ENCODE measurements around the gene TSC22D2. TPM values are rescaled to one million over a fixed set of nuclear protein-coding genes. Genes with fewer than 3 reads are reported as not detected.
A peak's percentile ranks its signal among the peaks of the same experiment; 100 is the strongest.

TSC22D2 gene
- total RNA-seq, 4 donors from 2014 or later: 8.5 to 20.0 (median 15.2) TPM

GRCh38 chr3:150407808-150408220 lies 284 bp upstream of the TSC22D2 start:
- H3K36me3 ChIP-seq: no peaks in the 10 kb centered on the region
- WGBS, 2 donors: 0% methylated on average over 13 of the region's 13 CpGs
- no peaks in the 10 kb centered on the region for H3K9me3 ChIP-seq
- peak overlapping the region; percentile 99 to 100 (median 100) for H3K27ac ChIP-seq
- TF ChIP-seq CTCF (IDR thresholded peaks at IDR 0.05): no peak
- no peak for TF ChIP-seq POLR2A (IDR thresholded peaks at IDR 0.05)
- peak overlapping the region; percentile 68 to 97 (median 90) for H3K4me3 ChIP-seq
- peaks cover 0 to 31% (median 0%) of the 10 kb centered on the region in 3 donors for H3K4me1 ChIP-seq
- no peak for DNase-seq
- intact Hi-C loops (cut with DNase I): loop anchor here (10.0 kb wide), 1 partner anchor 137 kb away; the partner anchor contains the start of genes EIF2A and SERP1
- H3K27me3 ChIP-seq: no peaks in the 10 kb centered on the region

GRCh38 chr3:150409125-150409511 lies 1.0 kb downstream of the TSC22D2 start:
- H3K9me3 ChIP-seq: no peaks in the 10 kb centered on the region
- no peak for TF ChIP-seq POLR2A (IDR thresholded peaks at IDR 0.05)
- TF ChIP-seq CTCF (IDR thresholded peaks at IDR 0.05): no peak
- 0% methylated on average over 23 of the region's 30 CpGs; no CpG with 5 or more reads in 1 of the 2 donors for WGBS, 2 donors
- no peaks in the 10 kb centered on the region for H3K36me3 ChIP-seq
- intact Hi-C loops (cut with DNase I): loop anchor here (10.0 kb wide), 1 partner anchor 136 kb away; the partner anchor contains the start of genes EIF2A and SERP1
- no peaks in the 10 kb centered on the region for H3K27me3 ChIP-seq
- H3K4me3 ChIP-seq: peak overlapping the region; percentile 68 to 97 (median 90)
- H3K27ac ChIP-seq: peak overlapping the region; percentile 99 to 100 (median 100)
- DNase-seq: peak; percentile 35
- peaks cover 0 to 44% (median 0%) of the 10 kb centered on the region in 3 donors for H3K4me1 ChIP-seq

- H3K27me3 ChIP-seq: no peaks in the 10 kb centered on the region
- intact Hi-C loops (cut with DNase I): loop anchor here (10.0 kb wide), 2 partner anchors 85 to 135 kb away; partner anchors contain the start of genes EIF2A and SERP1
- no peaks in the 10 kb centered on the region for H3K9me3 ChIP-seq
- TF ChIP-seq CTCF (IDR thresholded peaks at IDR 0.05): peak; percentile 40 to 70 (median 53)
- peak in 2 of 4 donors; percentile 39 to 44 for TF ChIP-seq POLR2A (IDR thresholded peaks at IDR 0.05)
- WGBS, 2 donors: 0% methylated on average over 9 of the region's 72 CpGs; no CpG with 5 or more reads in 1 of the 2 donors
- H3K27ac ChIP-seq: peak overlapping the region; percentile 99 to 100 (median 100)
- H3K4me3 ChIP-seq: peak overlapping the region; percentile 68 to 97 (median 90)
- peak; percentile 21 for DNase-seq
- peaks cover 0 to 50% (median 0%) of the 10 kb centered on the region in 3 donors for H3K4me1 ChIP-seq
- H3K36me3 ChIP-seq: no peaks in the 10 kb centered on the region
Observed at GRCh38 chr3:150409512-150410310, 1.6 kb downstream of the TSC22D2 start.

GRCh38 chr3:150410311-150411105 lies 2.4 kb downstream of the TSC22D2 start:
- intact Hi-C loops (cut with DNase I): loop anchor here (10.0 kb wide), 1 partner anchor 84 kb away; no protein-coding TSS in a partner anchor
- peaks cover under 1 to 58% (median 2%) of the 10 kb centered on the region in 3 donors for H3K4me1 ChIP-seq
- no peak for TF ChIP-seq POLR2A (IDR thresholded peaks at IDR 0.05)
- TF ChIP-seq CTCF (IDR thresholded peaks at IDR 0.05): no peak
- H3K9me3 ChIP-seq: no peaks in the 10 kb centered on the region
- no peaks in the 10 kb centered on the region for H3K27me3 ChIP-seq
- H3K27ac ChIP-seq: peak overlapping the region; percentile 99 to 100 (median 100)
- DNase-seq: no peak
- 0% methylated on average over 5 to 23 of the region's 68 CpGs for WGBS, 2 donors
- H3K36me3 ChIP-seq: peaks cover 0 to 3% (median 0%) of the 10 kb centered on the region in 3 donors
- H3K4me3 ChIP-seq: peak overlapping the region; percentile 68 to 97 (median 90)
